ENCODE data around the gene C2CD2. TPM values are rescaled to one million over a fixed set of nuclear protein-coding genes. Genes with fewer than 3 reads are reported as not detected.

C2CD2 gene
- total RNA-seq, 1 donor from 2014 or later = 6.7 TPM

DNA sequence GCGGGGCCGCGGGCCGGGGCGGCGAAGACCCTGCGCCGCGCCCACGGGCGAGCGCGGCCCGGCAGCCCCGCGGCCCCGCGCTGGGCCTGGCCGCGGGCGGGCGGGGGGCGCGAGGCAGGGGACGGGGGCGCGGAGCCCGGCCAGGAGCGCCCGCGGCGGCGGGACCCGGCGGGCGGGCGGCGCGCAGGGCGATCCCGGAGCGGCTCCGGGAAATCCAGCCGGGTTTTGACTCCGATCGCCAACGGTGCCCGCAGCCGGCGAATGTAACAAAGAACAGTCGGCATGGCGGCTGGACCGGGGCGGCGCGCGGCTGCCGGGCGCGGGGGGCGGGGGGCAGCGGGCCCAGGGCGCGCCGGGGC lies 75.0 kb downstream of the C2CD2 start:
- Mint-ChIP-seq H3K27ac (peak overlapping the region; percentile 56), H3K4me3 (peak overlapping the region; percentile 73), H3K4me1 (peaks cover 39% of the 10 kb centered on the region), H3K27me3 (no peaks in the 10 kb centered on the region), H3K36me3 (ENCODE audit: low read depth) (peaks cover 3% of the 10 kb centered on the region), H3K9me3 (no peaks in the 10 kb centered on the region)
- peak; percentile 65 for DNase-seq
- ChIA-PET POLR2A (interaction anchor here (1.0 to 2.8 kb wide), 9 partner anchors 11 to 242 kb away, joined by 3 to 15 read pairs (median 5); no protein-coding TSS in a partner anchor), CTCF (interaction anchor here (1.9 kb wide), 2 partner anchors 229 to 239 kb away, joined by 7 to 10 read pairs; no protein-coding TSS in a partner anchor)
- TF ChIP-seq CTCF (IDR thresholded peaks at IDR 0.05) = no peak
- peak; percentile 75 for ATAC-seq (ENCODE audit: low read depth)
- intact Hi-C loops (cut with micrococcal nuclease) = loop anchor here (1.0 to 5.0 kb wide), 8 partner anchors 11 to 617 kb away; partner anchors contain the start of genes MX2, RSPH1 and ZBTB21

DNA sequence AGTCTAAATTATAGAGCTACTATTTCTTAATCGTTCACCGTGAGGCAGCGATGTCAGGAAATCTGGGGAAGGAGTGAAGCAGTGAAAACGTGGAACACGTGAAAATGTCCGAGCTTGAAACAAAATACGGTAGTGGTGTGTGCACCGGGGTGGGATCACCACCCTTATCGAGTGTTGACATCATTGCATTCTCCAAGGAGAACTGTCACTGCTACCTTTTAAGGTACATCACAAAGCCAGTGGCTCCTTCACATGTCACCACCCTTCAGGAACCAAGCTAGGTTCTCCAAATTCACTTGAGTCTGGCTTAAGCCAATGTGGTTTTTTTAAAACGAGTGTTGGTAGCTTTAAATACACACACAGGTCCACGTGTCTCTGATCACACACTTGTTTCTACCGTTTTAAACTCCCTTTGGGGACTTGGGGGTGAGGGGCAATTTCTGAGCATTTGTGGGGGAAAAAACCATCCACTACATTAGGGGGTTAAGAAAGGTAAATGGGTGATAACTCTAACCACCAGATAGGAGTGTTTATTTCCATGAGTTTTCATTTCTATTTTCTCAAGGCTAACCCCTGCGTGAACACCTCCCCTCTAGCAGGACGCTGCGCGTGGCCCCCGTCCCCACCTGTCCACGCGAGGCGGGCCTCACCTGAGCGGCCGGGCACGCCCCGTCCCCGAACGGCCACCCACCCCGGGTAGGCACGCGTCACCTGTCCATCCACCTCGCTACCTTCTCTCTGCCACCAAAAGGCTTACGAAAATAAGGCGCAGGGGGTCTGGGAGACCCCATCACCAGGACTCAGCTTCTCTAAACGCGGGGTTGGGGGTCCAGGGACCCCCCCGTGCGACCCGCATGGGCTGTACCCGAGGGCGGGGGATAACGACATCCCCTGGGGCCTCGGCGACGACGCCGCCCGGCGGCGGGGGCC lies 75.7 kb downstream of the C2CD2 start:
- no peak for TF ChIP-seq CTCF (IDR thresholded peaks at IDR 0.05)
- Mint-ChIP-seq H3K27ac (peak overlapping the region; percentile 85), H3K9me3 (no peaks in the 10 kb centered on the region), H3K4me1 (peaks cover 39% of the 10 kb centered on the region), H3K4me3 (peak overlapping the region; percentile 87), H3K27me3 (no peaks in the 10 kb centered on the region), H3K36me3 (ENCODE audit: low read depth) (peaks cover 6% of the 10 kb centered on the region)
- ATAC-seq (ENCODE audit: low read depth) (peak; percentile 30), DNase-seq (peak; percentile 46)
- intact Hi-C loops (cut with micrococcal nuclease) = loop anchor here (1.0 to 5.0 kb wide), 5 partner anchors 10 to 516 kb away; partner anchors contain the start of gene MX2
- ChIA-PET POLR2A (interaction anchor here (0.6 to 2.8 kb wide), 15 partner anchors 10 to 510 kb away, joined by 3 to 15 read pairs (median 4); partner anchors contain the start of gene ZBTB21), CTCF (interaction anchor here (0.7 to 1.4 kb wide), 4 partner anchors 45 to 239 kb away, joined by 3 to 9 read pairs (median 5); no protein-coding TSS in a partner anchor)

DNA sequence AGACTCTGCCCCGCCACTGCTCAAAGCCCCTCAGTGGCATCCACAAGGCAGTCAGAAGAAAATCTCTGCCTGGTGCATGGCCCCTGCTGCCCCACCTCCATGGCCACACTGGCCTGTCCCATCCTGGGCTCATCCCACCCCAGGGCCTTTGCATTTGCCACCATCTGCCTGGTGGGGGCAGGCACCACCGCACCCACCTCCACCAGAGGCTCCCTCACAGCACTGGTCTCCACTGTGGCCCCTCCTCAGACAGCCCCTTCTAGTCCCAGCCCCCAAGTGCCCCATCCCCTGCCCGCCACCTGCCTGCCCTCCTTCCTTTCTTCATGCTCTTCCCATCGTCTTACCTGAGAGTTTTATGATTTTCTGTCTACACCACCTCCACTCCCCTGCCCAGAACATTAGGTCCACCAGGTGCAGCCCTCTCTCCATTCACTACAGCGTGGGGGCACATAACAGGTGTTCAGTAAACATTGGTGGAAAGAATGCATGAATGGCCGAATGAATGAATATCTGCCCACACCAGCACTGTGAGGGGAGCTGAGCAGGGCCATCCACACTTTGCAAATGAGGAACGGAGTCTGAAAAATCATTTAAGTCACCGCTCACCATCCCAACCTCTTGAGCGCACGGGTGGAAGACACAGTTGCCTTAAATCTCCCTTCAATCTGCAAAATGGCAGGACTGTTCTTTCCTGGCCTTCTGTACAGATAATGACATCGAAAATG lies 76.7 kb downstream of the C2CD2 start:
- DNase-seq (no peak), ATAC-seq (ENCODE audit: low read depth) (no peak)
- TF ChIP-seq CTCF (IDR thresholded peaks at IDR 0.05) = no peak
- ChIA-PET CTCF (interaction anchor here (1.1 to 1.4 kb wide), 2 partner anchors 60 to 240 kb away, joined by 6 to 9 read pairs; no protein-coding TSS in a partner anchor), POLR2A (interaction anchor here (0.6 to 2.4 kb wide), 5 partner anchors 9 to 236 kb away, joined by 3 to 9 read pairs (median 4); partner anchors contain the start of gene ZBTB21)
- Mint-ChIP-seq H3K27me3 (no peaks in the 10 kb centered on the region), H3K27ac (no peak overlapping the region), H3K4me3 (peak overlapping the region; percentile 87), H3K36me3 (ENCODE audit: low read depth) (peaks cover 6% of the 10 kb centered on the region), H3K9me3 (no peaks in the 10 kb centered on the region), H3K4me1 (peaks cover 39% of the 10 kb centered on the region)
- intact Hi-C loops (cut with micrococcal nuclease) = loop anchor here (5.0 kb wide), 3 partner anchors 185 to 515 kb away; partner anchors contain the start of gene MX2

- ATAC-seq (ENCODE audit: low read depth) = no peak
- Mint-ChIP-seq H3K27me3 (no peaks in the 10 kb centered on the region), H3K4me3 (no peak overlapping the region), H3K9me3 (no peaks in the 10 kb centered on the region), H3K4me1 (peaks cover 39% of the 10 kb centered on the region), H3K27ac (peak overlapping the region; percentile 50), H3K36me3 (ENCODE audit: low read depth) (peaks cover 6% of the 10 kb centered on the region)
- DNase-seq = no peak
- ChIA-PET CTCF (interaction anchor here (1.2 kb wide), 1 partner anchor 231 kb away, joined by 3 read pairs; no protein-coding TSS in a partner anchor), POLR2A (interaction anchor here (2.4 kb wide), 1 partner anchor 133 kb away, joined by 9 read pairs; the partner anchor contains the start of gene ZBTB21)
- TF ChIP-seq CTCF (IDR thresholded peaks at IDR 0.05) = no peak
- intact Hi-C loops (cut with micrococcal nuclease) = loop anchor here (5.0 kb wide), 3 partner anchors 186 to 514 kb away; partner anchors contain the start of gene MX2
Observed at GRCh38 chr21:41876396-41876795, 77.4 kb downstream of the C2CD2 start.
